Transverse colon (tissue), 4 donors: Measurements from ENCODE around the gene TMEM98. TPM values are rescaled to one million over a fixed set of nuclear protein-coding genes. Genes with fewer than 3 reads are reported as not detected.

Experiments
- DNase-seq: peaks from one replicate; pipeline ENCODE4 v3.0.0-alpha.2; 2019
- H3K27ac ChIP-seq, 4 donors: fragments of 200-600 bp; sonication (generic); 2 replicates each; pipeline ENCODE4 v1.5.1; 2016 to 2018; ENCODE audit warnings: inconsistent platforms in 4 of 4
- H3K27me3 ChIP-seq: fragments of 200-600 bp; sonication (generic); 2 replicates; pipeline ENCODE4 v1.5.1; 2017; ENCODE audit warnings: inconsistent platforms
- H3K36me3 ChIP-seq, 4 donors: fragments of 200-600 bp; sonication (generic); 2 replicates each; pipeline ENCODE4 v1.5.1; 2017 to 2019; ENCODE audit warnings: inconsistent platforms in 4 of 4
- H3K4me1 ChIP-seq, 4 donors: fragments of 200-600 bp; sonication (generic); 2 replicates each; pipeline ENCODE4 v1.5.1; 2017 to 2020; ENCODE audit warnings: inconsistent platforms in 4 of 4
- H3K4me3 ChIP-seq, 4 donors: fragments of 200-600 bp; sonication (generic); 1 replicate in 1 of 4; 2 replicates in 3 of 4; pipeline versions ENCODE4 v1.5.1 to v1.6.1; 2017 to 2019; ENCODE audit warnings: inconsistent platforms in 4 of 4
- H3K9me3 ChIP-seq, 2 donors: fragments of 200-600 bp; sonication (generic); 2 replicates each; pipeline ENCODE4 v1.5.1; 2017 to 2019; ENCODE audit warnings: inconsistent platforms in 2 of 2
- EP300 ChIP-seq: sonication (generic); formaldehyde crosslinking; IDR thresholded peaks from one replicate; pipeline ENCODE4 v1.6.1; 2017; ENCODE audit warnings: antibody characterized with exemption, low read depth
- POLR2A ChIP-seq: fragments of 450-650 bp; IDR thresholded peaks from one replicate; pipeline ENCODE4 v1.6.1; 2016; ENCODE audit warnings: antibody characterized with exemption, mild to moderate bottlenecking, moderate library complexity
- POLR2AphosphoS5 ChIP-seq, 3 donors: sonication (generic); formaldehyde crosslinking; IDR thresholded peaks; one replicate each; pipeline ENCODE4 v1.6.1; 2016; ENCODE audit warnings: antibody characterized with exemption in 3 of 3
- WGBS, 2 donors: methylation state at CpG; one replicate each; pipeline ENCODE4 v1.1.5; 2018; ENCODE audit warnings: low coverage in 1 of 2; 5-methylcytosine and 5-hydroxymethylcytosine counted together
- in situ Hi-C, 4 donors: fragments of 200-750 bp; cut with MboI; loops; one replicate each; pipeline versions ENCODE4 v1.15.0 to v1.15.1; 2017; ENCODE audit warnings: low sequenced_read_pairs in 3 of 4, low pct_ligation_motif_present in 1 of 4, low pct_unique_long_range_greater_than_20kb in 1 of 4
- intact Hi-C: fragments of 100-400 bp; cut with DNase I; formaldehyde crosslinking; loops from one replicate; pipeline ENCODE4 v1.15.1; 2023; ENCODE audit warnings: low total_unique reads
- total RNA-seq, 4 donors: library from RNA; depleted of rRNA; stranded (reverse); fragments of >200 nt; gene quantifications; one replicate each; pipeline ENCODE4 v1.1.0, GENCODE V29; 2016
- TF ChIP-seq, protein P1 (sequence below), 5 experiments: fragments of 200-600 bp in 3 of 5; fragments of 450-650 bp in 2 of 5; sonication (generic) in 3 of 5; IDR thresholded peaks; 1 replicate in 2 of 5; 2 replicates in 3 of 5; pipeline ENCODE4 v1.5.1; 2016 to 2017; ENCODE audit warnings: antibody characterized with exemption in 5 of 5, inconsistent platforms in 3 of 5, mild to moderate bottlenecking in 2 of 5, moderate library complexity in 1 of 5

The TMEM98 gene, protein sequence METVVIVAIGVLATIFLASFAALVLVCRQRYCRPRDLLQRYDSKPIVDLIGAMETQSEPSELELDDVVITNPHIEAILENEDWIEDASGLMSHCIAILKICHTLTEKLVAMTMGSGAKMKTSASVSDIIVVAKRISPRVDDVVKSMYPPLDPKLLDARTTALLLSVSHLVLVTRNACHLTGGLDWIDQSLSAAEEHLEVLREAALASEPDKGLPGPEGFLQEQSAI
- 100 to 1,000 TPM in 3 of 4 donors, 10 to 100 TPM in 1; 70.7 to 219 (median 175) TPM for total RNA-seq

DNA sequence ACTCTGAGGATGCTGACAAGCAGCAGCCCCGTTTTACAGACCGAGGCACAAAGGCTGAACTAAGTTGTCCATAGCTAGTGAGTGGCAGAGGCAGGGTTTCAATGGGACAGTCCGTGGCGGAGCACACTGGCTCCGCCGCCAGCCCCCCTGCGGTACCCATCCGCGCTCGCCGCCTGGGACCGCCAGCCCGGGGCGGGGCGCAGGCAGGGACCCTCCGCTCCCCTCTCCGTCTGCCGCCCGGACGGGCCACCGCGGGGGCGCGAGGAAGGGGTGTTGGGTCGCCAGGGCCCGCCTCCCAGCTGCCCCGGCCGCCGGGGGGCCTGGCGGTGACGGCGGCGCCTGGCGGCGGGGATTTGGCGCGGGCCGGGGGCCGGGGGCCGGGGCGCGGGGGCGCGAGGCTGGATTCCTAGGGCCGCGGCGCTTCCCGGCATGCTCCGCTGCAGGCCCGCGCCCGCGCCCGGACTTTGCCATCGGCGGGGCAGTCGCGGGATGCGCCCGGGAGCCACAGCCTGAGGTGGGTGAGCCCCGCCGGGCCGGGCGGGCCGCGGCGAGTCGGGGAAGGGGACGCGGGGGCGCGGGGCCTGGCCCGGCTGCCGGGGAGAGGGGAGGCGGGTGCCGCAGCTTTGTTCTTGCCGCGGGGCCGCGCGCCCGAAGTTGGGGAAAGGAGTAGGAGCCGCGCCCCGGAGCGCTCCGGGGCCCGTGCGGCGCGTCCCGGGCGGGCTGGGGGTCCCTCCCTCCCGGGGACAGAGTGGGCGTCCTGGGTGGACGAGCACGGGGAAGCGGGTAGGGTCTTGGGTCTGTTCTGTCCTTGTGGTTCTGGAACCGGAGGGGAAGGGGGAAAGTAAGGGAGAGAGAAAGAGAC is at the start of gene TMEM98:
TSS of gene TMEM98 (plus strand) at position 430 of the 862 bp plus-strand sequence. CDS start 3,376 bp downstream, outside the sequence.
- Histone ChIP-seq H3K9me3 (no peaks in the 10 kb centered on the region), H3K27ac (peak within 1 kb of the TSS; percentile 80 to 86 (median 83)), H3K4me3 (peak within 1 kb of the TSS; percentile 61 to 80 (median 76)), H3K27me3 (no peaks in the 10 kb centered on the region), H3K4me1 (peaks cover 10 to 29% (median 14%) of the 10 kb centered on the region in 4 donors), H3K36me3 (no peaks in the 10 kb centered on the region)
- WGBS, 2 donors = 1% methylated on average over 16 to 55 of the region's 99 CpGs
- in situ Hi-C loops = no loop called here
- DNase-seq = peak; percentile 54
- intact Hi-C loops = no loop called here
- TF ChIP-seq POLR2AphosphoS5 (IDR thresholded peaks at IDR 0.05) = no peak
- no peak for TF ChIP-seq EP300

DNA sequence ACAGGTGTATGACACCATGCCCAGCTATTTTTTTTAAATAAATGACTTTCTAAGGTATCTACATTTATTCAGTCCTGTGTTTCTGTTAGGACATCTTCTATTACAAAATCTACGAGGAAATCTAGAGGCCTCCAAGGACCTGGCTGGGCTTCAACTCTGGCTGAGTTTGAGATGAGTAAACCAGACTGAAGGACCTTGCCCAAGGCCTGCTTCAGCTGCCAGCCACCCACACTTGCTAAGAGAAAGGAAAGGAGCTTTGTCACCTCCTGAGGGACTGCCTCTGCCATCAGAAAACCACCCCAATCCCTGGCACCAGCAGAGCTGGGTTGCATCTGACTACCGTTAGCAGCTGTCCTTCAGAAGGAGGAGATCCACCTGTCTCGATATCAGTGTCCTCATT is 49.7 kb upstream of the TMEM98 start:
- TF ChIP-seq EP300 (no peak), POLR2A (no peak), POLR2AphosphoS5 (IDR thresholded peaks at IDR 0.05) (no peak)
- Histone ChIP-seq H3K36me3 (no peaks in the 10 kb centered on the region), H3K27ac (peak overlapping the region in 2 of 4 donors; percentile 81 to 97), H3K4me3 (no peak overlapping the region), H3K9me3 (no peaks in the 10 kb centered on the region), H3K4me1 (peaks cover 11 to 44% (median 23%) of the 10 kb centered on the region in 4 donors), H3K27me3 (no peaks in the 10 kb centered on the region)
- in situ Hi-C loops = loop anchor here in 1 of 4 donors (10.0 kb wide), 1 partner anchor 93 kb away; no protein-coding TSS in a partner anchor
- no peak for DNase-seq
- WGBS, 2 donors = 60 to 81% methylated on average over 1 to 3 of the region's 3 CpGs
- intact Hi-C loops = loop anchor here (5.0 kb wide), 1 partner anchor 91 kb away; no protein-coding TSS in a partner anchor

DNA sequence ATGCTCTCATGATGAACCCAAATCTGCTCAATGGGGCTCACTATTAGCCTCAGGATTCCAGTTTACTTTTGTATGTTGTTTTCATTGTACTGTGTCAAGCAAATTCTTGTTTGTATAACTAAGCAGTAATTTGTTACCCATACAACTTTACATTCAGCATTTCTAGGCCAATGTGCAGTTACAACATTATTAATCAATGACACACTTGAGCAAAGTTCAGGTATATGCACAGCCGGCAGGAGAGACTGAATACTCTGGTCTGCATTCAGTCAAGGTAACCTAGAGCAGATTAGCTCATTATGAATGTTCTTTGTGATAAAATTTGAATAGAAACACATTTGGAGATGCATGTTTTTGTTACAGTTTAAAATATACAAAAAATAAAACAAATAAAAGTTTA is 48.8 kb upstream of the TMEM98 start:
- H3K27ac ChIP-seq = no peak overlapping the region
- H3K4me3 ChIP-seq = no peak overlapping the region
- no peak for TF ChIP-seq EP300
- TF ChIP-seq, protein P1, sequence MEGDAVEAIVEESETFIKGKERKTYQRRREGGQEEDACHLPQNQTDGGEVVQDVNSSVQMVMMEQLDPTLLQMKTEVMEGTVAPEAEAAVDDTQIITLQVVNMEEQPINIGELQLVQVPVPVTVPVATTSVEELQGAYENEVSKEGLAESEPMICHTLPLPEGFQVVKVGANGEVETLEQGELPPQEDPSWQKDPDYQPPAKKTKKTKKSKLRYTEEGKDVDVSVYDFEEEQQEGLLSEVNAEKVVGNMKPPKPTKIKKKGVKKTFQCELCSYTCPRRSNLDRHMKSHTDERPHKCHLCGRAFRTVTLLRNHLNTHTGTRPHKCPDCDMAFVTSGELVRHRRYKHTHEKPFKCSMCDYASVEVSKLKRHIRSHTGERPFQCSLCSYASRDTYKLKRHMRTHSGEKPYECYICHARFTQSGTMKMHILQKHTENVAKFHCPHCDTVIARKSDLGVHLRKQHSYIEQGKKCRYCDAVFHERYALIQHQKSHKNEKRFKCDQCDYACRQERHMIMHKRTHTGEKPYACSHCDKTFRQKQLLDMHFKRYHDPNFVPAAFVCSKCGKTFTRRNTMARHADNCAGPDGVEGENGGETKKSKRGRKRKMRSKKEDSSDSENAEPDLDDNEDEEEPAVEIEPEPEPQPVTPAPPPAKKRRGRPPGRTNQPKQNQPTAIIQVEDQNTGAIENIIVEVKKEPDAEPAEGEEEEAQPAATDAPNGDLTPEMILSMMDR (IDR thresholded peaks at IDR 0.05) = no peak
- no peak for TF ChIP-seq POLR2AphosphoS5 (IDR thresholded peaks at IDR 0.05)
- TF ChIP-seq POLR2A = no peak
- no peak for DNase-seq
- in situ Hi-C loops (loop anchor here in 1 of 4 donors (10.0 kb wide), 1 partner anchor 94 kb away; no protein-coding TSS in a partner anchor), intact Hi-C loops (loop anchor here (5.0 kb wide), 1 partner anchor 92 kb away; no protein-coding TSS in a partner anchor)
- H3K27me3 ChIP-seq = no peaks in the 10 kb centered on the region
- peaks cover 11 to 34% (median 22%) of the 10 kb centered on the region in 4 donors for H3K4me1 ChIP-seq
- H3K36me3 ChIP-seq = no peaks in the 10 kb centered on the region
- H3K9me3 ChIP-seq = no peaks in the 10 kb centered on the region
- 89 to 100% methylated on average over 1 of the region's 1 CpG for WGBS, 2 donors

DNA sequence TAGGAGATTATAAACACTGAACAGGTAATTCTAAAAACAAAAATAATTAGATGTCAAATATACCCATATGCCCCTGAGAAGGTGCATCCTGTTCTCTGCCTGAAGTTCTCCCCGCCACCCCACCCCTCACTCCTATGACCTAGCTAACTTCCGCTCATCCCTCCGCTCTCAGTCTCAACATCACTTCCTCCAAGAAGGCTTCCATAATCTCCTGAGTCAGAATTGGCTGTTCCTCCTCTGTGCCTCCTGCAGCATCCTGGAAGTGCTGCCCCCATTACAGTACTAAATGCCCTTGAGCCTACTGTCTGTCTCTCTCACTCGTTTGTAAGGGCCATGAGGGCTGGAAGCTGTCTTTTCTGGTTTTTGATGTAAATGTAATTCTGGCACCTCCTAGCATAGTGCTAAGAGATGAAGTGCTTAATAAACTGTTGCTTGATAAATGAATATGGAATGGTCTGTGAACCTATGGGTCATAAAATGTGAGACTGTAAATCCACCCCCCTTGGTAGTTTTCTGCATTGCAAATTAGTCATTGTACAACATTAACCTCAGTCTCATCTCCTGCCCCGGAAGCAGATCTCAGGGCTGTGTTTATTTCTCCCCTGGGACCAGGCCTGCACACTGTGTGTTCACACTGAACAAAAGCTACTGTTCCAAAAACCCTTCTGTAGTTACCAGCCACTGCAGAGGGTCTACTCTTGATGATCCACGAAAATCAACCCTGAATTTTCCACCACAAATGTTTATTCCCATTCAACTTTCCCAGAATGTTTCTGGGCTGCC is 47.1 kb upstream of the TMEM98 start:
- intact Hi-C loops = no loop called here
- TF ChIP-seq EP300 = no peak
- TF ChIP-seq, protein P1 (IDR thresholded peaks at IDR 0.05) = no peak
- TF ChIP-seq POLR2AphosphoS5 (IDR thresholded peaks at IDR 0.05) = no peak
- no peak for TF ChIP-seq POLR2A
- Histone ChIP-seq H3K9me3 (no peaks in the 10 kb centered on the region), H3K36me3 (no peaks in the 10 kb centered on the region), H3K4me1 (peaks cover 11 to 17% (median 14%) of the 10 kb centered on the region in 4 donors), H3K27ac (no peak overlapping the region), H3K4me3 (no peak overlapping the region), H3K27me3 (no peaks in the 10 kb centered on the region)
- DNase-seq = no peak
- 71 to 86% methylated on average over 1 to 6 of the region's 6 CpGs for WGBS, 2 donors
- in situ Hi-C loops = loop anchor here in 1 of 4 donors (10.0 kb wide), 1 partner anchor 96 kb away; no protein-coding TSS in a partner anchor
